Activated CD4-positive, alpha-beta T cell treated with anti-CD3 and anti-CD28 coated beads, Interleukin-10, Interleukin-2, amounts not matched to agents 100 ng/mL and 50 ng/mL, durations not matched to agents 16 hours and 8 hours (primary cell): ENCODE measurements around the gene AQP4.

ENCODE experiments used
- DNase-seq: peaks from one replicate; pipeline ENCODE4 v3.0.0-alpha.2; 2020

The AQP4 gene, protein sequence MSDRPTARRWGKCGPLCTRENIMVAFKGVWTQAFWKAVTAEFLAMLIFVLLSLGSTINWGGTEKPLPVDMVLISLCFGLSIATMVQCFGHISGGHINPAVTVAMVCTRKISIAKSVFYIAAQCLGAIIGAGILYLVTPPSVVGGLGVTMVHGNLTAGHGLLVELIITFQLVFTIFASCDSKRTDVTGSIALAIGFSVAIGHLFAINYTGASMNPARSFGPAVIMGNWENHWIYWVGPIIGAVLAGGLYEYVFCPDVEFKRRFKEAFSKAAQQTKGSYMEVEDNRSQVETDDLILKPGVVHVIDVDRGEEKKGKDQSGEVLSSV

DNA sequence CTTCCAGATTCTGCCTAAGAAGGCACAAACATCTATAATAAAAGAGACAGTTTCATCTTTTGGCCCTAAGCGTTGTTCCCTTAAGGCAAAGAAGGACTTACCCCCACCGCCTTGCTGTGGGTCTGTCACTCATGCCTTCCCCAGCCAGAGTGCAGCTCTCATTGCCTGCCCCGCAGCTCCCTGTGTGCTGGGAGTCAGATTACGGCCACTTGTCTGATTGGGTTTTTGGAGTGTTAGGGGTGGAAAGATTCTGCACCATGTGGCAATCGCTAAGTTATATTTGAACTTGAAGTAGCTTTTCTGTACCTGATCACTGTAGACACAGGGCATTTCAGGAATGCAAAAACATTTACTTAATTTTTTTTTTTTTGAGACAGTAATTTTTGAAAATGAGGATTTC is at the start of gene AQP4:
Gene AQP4 (minus strand): TSS at position 151 of the 400 bp plus-strand sequence. CDS start 18 bp downstream, at position 133.
- no peak for DNase-seq

DNA sequence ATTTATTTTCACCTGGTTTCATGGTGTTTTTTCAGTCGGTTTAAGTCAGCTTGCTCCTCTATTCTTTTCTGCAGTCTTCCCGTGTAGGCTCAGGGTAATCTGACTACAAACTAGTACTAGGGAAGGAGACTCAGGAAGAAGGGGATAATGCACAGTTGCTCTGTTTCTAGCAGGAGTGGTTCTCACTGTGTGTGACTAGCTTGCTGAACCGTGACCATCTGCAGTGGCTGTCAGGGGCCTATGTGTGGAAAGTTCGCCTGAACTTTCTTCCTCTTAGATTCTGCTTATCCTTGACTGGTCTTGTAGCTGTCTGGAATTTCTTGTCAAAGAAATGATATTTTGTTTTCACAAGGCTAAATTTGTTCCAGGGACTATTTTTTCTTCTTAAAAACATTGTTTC is 46.3 kb upstream of the AQP4 start:
- no peak for DNase-seq

DNA sequence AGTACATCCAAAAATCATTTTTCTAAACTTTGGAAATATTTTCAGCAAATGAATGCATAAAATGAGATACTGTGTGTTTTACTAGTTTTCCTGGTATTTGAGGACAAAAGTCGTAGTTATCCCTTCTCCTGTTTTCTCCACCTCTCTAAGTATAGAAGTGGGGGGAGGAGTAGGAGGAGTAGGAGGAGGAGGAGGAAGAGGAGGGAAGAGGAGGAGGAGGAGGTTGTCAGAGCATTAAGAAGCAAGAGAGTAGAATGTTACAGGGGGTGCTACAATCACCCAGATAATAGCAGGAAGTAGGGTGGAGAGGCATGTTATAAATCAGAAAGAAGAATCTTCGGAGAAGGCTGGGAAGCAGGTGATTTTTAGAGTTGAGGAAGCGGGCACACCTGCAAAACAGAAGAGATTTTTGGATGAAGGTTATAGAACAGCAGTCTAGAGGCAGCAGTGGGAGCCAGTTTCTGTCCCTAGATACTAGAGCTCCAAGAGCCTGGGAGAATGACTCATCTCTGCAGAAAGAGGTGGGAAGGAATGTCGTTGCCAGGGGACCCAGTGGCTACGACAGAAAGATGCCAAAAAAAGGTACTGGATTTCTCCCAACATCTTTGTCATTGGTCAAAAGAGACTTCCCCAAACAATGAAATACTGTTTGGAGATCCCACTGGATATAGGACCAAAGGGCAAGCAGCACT is 44.2 kb upstream of the AQP4 start:
- DNase-seq = no peak

DNA sequence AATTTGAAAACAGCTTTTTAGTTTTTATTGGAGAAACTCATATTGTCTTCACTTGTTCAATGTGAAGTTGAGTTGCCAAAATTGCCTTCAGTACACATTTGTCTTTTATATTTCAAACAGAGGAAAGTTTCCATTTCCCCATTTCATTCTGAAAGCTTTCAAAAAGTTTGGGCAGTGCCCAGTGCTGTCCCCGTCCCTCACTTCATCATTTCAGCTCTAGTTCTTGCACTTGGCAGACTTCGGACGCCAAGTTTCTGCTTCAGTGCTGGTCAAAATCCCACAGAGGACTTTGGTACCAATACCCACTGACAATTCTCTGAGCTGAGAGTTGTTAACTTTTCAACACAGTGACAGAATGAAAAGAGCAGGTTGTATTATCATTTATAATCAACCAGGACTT is 43.4 kb upstream of the AQP4 start:
- no peak for DNase-seq

DNA sequence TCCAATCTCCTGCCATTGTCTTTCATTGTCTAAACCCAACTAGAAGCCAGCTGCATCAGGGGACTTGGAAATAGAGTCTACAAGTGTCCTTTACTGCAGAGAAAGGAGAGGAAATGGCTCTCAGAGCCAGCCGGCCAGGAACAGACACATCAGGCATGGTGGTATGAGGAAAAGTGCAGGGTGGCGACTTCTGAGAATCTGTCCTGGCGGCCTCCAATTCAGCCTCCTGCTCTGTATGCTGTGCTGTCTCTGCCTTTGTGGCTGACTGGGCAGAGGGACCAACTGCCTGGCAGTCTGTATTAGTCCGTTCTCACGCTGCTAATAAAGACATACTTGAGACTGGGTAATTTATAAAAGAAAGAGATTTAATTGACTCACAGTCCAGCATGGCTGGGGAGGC is 36.8 kb upstream of the AQP4 start:
- DNase-seq = no peak

DNA sequence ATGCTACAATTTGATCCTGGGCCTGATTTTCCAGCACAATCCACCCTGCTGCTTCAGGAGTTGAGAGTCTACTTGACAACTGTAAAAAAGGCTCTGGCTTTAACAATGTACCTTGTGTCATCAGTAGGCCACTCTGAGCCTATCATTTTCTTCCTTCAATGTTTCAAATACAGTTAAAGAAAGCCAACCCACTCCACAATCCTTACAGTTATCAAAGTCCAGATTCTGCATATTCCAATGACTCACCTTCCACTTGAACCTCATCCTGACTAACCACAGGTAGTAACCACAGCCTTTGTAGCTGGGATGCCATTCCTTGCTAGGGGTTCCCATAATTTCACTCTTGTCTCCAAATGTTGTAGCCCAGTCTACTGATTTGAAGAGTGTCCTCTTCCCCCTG is 35.5 kb upstream of the AQP4 start:
- DNase-seq = no peak

DNA sequence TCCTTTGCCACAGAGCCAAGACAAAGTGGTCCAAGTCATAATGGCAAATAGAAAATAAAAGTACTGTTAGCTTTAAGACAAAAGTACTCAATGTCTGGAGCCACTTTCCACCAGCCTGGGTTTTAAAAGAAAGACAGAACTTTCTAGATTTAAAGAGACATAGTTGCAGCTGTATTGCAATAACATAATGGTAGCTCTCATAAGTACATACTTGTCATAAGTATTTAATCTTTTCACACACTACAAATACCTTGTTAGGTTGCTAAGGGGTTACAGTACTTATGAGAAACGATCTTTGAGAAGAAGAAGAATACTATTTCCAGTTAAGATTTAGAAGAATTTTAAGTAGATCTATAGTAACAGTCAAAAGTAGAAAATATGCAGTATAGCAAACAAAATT is 28.9 kb upstream of the AQP4 start:
- no peak for DNase-seq

DNA sequence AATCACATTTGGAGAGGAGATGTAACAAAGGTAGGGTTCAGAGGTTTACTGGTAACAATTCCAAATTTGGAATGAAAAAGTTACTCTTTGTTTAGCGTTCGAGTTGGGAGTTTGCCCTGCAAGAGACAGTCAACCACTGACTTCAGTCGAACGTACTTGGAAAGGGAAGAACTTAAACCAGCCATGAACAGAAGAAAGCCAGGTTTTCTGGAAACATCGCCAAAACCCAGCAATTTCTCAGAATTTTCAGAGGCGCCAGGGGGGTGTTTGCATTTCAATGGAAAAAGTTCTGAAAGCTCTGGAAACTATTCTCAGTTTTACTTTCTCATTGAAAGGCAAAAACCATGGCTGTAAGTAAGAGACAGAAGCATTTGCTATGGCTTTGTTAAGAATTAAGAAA is 28.5 kb upstream of the AQP4 start:
- no peak for DNase-seq

DNA sequence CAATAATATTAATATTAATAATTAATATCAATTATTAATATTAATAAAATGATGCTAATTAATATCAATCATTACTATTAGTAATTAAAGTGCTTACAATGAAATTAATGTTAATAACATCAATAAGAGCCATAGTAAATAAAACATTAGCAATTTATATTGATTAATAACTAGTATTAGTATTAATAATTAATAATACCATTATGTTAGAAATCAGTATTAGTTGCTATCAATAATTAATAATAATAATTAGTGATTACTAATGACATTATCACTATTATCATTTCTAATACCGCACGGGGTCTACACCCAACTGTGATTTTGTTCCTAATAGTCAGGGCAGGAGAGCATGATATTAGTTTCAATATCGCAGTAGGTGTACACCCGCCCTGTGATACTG is 22.8 kb upstream of the AQP4 start:
- no peak for DNase-seq

DNA sequence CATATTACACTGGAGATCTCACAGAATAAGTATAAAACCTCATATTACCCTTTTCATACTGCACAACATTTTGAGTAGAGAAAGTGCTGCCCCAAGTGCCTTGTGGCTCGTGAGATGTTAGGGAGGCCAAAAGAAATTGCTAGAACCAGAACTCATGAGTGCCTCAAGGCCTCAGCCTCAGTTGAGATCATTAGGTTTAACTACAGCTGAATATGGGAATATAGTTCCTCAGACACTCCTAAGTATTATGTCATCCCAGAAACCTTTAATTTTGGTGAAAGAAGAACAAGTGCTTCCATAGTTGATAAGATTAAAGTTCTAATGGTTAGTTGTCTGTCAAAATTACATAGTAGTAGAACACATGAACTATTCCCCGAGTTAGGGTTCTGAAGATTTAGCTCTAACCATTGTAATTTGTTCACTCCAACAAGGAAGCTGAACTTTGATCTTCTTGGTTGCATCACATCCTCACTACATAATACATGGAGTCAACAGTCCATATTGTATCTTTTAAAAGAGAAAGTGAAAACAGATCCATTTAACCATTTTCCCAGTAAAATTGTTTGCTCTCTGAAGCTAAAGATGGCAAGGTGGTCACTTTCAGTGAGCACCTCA is 9.6 kb upstream of the AQP4 start:
- no peak for DNase-seq

DNA sequence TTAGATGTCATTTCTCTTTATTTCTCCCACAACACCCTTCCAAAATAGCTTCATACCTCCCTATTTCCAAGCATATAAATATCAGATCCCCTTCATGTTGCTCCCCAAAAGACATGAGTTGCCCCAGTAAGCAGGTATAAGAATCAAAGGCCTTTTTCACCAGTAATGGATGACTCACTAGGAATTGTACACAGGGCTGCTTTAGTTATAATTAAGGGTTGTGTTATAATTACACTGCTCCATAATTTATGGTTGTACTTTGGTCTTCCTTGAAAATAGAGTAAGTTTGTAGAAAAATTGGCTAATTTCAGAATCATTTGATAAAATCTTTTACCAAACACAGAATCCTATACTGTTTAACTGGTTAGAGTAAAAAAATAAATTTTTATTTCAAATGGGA is 8.8 kb upstream of the AQP4 start:
- no peak for DNase-seq

DNA sequence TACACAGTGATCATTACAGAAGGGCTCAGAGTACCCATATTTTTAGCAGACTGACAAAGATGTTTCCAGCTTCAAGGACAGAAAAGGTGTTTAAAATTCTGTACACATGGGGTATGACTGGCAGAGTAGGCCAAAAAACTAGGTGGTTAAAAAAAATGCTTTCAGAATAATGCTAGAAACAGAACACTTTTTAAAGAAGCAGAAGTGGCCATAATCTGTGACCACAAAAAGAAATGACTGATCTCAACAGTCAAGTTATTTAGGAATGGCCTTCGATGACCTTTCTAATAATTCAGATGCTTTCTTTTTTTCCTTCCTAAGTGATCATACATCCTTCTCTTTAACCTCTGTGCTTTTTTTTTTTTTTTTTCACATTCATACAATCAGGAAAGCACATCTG is 4.1 kb upstream of the AQP4 start:
- DNase-seq = no peak

DNA sequence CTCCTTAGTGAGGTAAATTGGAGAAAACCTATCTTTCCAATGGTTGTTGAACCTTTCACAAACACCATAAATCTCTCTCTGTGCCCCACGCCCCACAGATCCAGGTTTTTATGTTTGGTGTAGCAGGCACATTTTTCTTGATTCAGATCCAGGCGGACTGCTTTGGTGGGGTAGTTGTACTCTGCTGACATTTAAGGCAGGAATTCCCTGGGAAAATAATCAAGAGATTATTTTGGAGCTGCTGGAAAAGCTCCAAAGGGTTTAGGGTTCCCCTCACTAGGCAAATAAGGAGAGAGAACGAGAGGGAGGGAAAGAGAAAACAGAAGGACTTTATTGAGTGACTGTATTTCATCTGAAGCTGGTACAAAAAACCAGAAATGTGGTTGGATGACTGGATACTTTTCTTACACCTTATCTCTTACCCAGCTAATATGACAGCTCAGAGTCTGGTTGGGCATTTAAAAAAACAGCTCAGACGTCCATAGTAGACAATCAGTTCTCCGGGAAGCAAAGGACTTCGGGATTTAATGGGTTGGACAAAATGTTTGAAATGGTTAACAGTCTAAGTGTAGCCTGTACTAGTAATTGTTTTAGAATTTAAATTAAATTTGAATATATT is 3.6 kb upstream of the AQP4 start:
- no peak for DNase-seq

DNA sequence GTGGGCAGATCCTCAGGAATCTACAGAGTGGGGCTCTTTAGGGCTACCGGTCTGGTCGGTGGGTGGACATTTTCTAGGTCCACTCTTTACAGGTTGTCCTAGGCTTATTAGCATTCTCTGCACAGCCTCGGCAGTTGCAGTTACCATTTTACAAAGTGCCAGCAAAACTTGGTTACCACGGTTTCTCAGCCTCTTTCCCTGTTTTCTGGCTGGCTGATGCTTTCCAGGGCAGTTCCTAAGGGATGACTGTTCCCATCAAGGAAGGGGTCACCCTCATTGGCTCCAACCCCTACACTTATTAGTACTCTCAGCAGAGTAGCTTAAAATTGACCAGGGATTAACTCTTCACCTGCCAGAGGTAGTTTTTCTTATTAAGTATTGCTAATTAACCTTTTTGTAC is 2.0 kb upstream of the AQP4 start:
- no peak for DNase-seq

DNA sequence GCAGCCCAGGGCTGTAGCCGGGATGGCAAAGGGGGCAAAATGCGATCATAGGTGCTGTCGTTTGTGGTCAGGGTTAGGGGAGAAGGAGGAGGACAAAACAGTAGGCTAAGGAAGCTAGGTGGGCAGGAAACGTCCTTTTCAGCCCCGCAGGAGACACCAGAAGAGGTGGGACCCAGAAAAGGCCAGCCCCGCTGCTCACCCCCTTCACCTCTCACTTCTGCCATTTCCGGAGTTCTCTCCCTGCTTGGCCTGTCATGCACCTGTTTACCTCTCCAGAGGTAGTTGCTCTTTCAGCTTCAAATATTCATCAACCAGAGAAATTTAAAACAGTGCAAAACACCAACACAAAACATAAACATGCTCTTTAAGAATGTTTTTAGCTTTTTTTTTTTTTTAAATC is 849 bp downstream of the AQP4 start:
- no peak for DNase-seq

DNA sequence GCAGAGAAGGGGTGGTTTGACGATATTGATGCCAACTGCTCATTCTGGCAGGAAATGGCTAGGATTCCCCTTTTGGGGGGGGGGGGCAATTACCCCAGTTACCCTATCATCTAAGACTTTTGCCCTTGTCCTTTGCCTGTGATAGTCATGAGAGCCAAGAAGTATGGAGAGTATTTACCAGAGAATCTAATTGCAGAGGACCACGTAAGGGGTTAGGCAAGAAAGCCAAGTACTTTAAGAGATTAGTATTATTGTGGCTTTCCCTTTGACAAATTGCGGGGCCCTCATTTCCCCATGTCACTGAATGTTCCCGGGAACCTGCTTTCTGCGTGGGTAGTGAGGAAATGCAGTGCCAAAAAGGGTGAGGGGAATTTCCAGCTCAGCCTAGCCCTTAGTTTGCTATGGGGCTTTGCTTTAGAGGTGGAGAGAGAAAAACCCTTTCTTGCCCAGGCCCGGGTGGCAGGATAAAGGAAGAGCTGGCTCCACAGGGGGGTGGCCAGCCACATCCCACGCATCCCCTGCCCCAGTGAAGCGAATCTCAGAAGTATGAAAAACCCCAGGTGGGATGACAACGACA is 1.5 kb downstream of the AQP4 start:
- DNase-seq = no peak

DNA sequence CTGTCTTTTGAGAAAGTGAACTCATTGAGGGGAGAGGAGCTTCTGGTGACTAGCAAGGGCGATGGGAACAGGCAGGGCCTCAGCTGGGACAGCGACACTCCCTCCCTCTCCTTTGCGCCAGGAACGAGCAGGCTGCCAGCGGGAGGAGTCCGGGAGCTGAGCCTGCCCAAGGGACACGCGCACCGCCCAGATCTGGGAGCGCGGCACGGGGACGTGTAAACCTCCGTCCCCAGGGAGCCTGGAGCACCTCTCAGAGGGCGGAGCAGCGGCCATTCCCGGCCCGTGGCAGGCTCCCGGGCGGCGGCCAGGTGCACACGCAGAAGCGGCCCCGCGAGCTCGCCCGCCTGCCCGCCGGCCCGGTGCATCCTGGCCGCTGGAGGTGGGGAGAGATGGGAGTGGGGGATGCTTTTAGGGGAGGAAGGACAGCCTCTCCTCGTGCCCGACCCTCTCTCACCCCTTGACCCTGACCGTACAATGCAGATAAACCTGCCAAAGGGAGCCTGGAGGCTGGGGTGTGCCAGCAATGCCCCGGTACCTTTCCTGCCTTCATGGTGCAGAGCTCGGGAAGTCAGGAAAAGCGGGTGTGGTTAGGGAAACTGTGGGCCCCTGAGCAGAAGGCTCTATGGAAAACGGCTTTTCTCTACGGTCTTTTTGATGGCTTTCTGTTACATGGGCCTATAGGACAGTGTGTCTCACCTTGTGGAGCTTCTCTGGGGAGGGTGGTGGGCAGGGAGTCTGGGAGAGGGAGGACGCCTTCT is 2.2 kb downstream of the AQP4 start:
- DNase-seq = no peak

DNA sequence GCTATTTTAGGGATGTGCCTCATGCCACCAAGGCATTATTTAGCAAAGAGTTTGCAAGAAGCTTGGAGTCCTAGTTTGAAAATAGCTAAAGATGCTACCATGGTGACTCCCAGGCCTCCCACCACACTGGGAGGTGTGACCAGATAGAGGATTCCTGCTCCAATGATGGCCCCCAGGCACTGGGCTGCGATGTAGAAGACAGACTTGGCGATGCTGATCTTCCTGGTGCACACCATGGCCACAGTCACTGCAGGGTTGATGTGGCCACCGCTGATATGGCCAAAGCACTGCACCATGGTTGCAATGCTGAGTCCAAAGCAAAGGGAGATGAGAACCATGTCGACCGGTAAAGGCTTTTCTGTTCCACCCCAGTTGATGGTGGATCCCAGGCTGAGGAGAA is 3.4 kb downstream of the AQP4 start:
- no peak for DNase-seq

DNA sequence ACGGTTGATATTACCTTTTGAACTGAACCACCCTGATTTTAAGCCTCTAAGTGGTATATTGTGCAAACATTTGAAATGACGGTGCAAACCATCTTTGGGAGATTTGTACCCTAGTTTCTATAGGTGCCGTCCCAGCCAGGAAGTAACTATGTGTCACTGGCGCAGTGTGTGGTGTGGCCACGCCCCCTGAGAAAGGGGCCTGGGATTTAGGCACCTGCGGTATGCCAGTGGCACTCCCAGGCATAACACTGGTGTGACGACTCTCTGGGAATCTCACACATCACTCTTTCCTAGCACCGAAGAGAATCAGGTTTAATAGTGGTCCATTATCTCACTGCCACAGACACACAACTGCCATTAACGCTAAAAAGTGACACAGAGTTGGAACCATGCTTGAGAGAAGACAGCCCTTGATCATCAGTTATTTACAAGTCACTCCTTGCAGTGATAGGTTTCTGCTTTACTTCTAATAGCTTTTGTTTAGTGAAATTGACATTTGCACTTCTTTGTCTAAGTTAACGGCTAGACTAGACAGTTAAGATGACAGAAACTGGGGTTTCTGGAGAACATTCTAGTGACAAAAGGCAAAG is 11.1 kb downstream of the AQP4 start:
- no peak for DNase-seq

DNA sequence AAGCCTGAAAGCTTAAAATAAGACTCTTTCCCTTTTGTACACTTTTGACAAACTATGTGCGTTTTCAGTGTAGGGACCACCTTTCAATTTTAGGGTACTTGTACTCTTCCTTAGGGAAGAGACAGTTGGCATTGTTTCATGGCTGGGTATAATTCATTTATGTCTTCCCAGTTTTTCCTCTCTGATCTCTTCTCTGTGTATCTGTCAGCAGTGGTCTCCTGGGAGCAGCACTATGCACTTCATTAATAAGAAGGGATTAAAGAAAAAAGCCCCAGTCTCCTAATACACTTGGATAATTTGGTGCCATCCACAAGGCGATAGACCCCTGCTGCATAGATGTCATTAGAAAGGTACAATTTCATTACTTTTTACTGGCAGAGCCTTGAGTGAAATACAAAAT is 12.1 kb downstream of the AQP4 start:
- DNase-seq = no peak

DNA sequence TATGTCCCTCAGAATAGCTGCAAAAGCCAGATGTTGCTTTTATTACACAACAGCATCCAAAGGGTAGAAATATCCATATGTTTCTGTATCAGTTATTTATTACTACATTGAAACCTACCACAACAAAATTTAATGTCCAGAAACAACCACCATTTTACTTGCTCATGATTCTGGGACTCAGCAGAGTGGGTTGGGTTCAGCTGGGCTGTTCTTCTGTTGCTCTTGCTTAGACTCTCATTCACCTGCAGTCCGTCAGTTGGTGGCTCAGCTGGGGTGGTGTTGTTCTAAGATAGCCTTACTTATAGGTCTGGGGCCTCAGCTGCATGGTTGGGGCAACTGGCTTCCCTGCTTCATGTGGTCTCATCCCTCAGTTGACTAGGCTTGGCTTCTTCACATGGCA is 21.7 kb downstream of the AQP4 start:
- DNase-seq = no peak

DNA sequence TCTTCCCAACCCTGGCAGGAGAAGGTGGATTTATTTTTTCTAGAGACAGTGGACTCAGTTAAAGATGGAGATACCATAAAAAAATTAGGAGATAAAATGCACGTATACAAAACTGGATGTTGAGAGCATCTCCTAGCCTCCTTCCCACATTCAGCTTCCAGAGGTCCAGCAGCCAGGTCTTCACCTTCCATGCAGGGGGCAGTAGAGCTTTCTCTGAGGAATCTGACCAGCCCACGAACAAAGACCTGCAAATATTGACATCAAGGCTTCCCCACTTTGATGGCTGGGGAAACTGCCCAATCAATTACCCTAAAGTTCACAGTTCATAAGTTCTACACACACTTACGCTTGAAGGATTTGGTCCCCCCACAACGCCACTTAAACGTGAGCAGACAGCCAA is 24.5 kb downstream of the AQP4 start:
- DNase-seq = no peak
